ENCODE data around the gene MT1HL1. TPM values are rescaled to one million over a fixed set of nuclear protein-coding genes. Genes with fewer than 3 reads are reported as not detected.
"Not testable (repeated sequence)": the region's sequence is repeated elsewhere in the genome, so short reads cannot be mapped to it uniquely, and the experiment has no call there.

MT1HL1 gene
- total RNA-seq, 1 experiment from 2014 or later = not detected

- in situ Hi-C loops (cut with HindIII; ENCODE audit: low pct_unique_long_range_greater_than_20kb, low sequenced_read_pairs) = no loop called here
- no peak for DNase-seq (ENCODE audit: low read depth, low spot score)
Measured at GRCh38 chr1:236992449-236992848, 11.8 kb downstream of the MT1HL1 start.

- in situ Hi-C loops (cut with HindIII; ENCODE audit: low pct_unique_long_range_greater_than_20kb, low sequenced_read_pairs) = no loop called here
- no peak for DNase-seq (ENCODE audit: low read depth, low spot score)
Measured at GRCh38 chr1:236990052-236990445, 14.2 kb downstream of the MT1HL1 start.

- DNase-seq (ENCODE audit: low read depth, low spot score) = no peak
- in situ Hi-C loops (cut with HindIII; ENCODE audit: low pct_unique_long_range_greater_than_20kb, low sequenced_read_pairs) = no loop called here
Measured at GRCh38 chr1:236989290-236990051, 14.8 kb downstream of the MT1HL1 start.

- DNase-seq (ENCODE audit: low read depth, low spot score) = no peak
- in situ Hi-C loops (cut with HindIII; ENCODE audit: low pct_unique_long_range_greater_than_20kb, low sequenced_read_pairs) = no loop called here
Measured at GRCh38 chr1:236983818-236984217, 20.4 kb downstream of the MT1HL1 start.

- no peak for DNase-seq (ENCODE audit: low read depth, low spot score)
- in situ Hi-C loops (cut with HindIII; ENCODE audit: low pct_unique_long_range_greater_than_20kb, low sequenced_read_pairs) = no loop called here
Measured at GRCh38 chr1:236982380-236982779, 21.9 kb downstream of the MT1HL1 start.

- DNase-seq (ENCODE audit: low read depth, low spot score); in situ Hi-C loops (cut with HindIII; ENCODE audit: low pct_unique_long_range_greater_than_20kb, low sequenced_read_pairs): not testable (repeated sequence)
Measured at GRCh38 chr1:236981431-236981830, 22.8 kb downstream of the MT1HL1 start.

- in situ Hi-C loops (cut with HindIII; ENCODE audit: low pct_unique_long_range_greater_than_20kb, low sequenced_read_pairs) = no loop called here
- DNase-seq (ENCODE audit: low read depth, low spot score) = no peak
Measured at GRCh38 chr1:236980673-236981072, 23.6 kb downstream of the MT1HL1 start.

GRCh38 chr1:236979149-236979900, 24.9 kb downstream of the MT1HL1 start:
- no peak for DNase-seq (ENCODE audit: low read depth, low spot score)
- in situ Hi-C loops (cut with HindIII; ENCODE audit: low pct_unique_long_range_greater_than_20kb, low sequenced_read_pairs) = no loop called here

GRCh38 chr1:236978740-236979139, 25.5 kb downstream of the MT1HL1 start:
- DNase-seq (ENCODE audit: low read depth, low spot score) = no peak
- in situ Hi-C loops (cut with HindIII; ENCODE audit: low pct_unique_long_range_greater_than_20kb, low sequenced_read_pairs) = no loop called here

- in situ Hi-C loops (cut with HindIII; ENCODE audit: low pct_unique_long_range_greater_than_20kb, low sequenced_read_pairs) = no loop called here
Measured at GRCh38 chr1:236975461-236975860, 28.8 kb downstream of the MT1HL1 start.

GRCh38 chr1:236974025-236974424, 30.2 kb downstream of the MT1HL1 start:
- in situ Hi-C loops (cut with HindIII; ENCODE audit: low pct_unique_long_range_greater_than_20kb, low sequenced_read_pairs); DNase-seq (ENCODE audit: low read depth, low spot score): not testable (repeated sequence)

More at GRCh38 chr1:236975461-236975860, 28.8 kb downstream of the MT1HL1 start:
- no peak for DNase-seq (ENCODE audit: low read depth, low spot score)

- DNase-seq (ENCODE audit: low read depth, low spot score) = no peak
Measured at GRCh38 chr1:236966636-236967035, 37.6 kb downstream of the MT1HL1 start.

GRCh38 chr1:236963920-236964319, 40.3 kb downstream of the MT1HL1 start:
- in situ Hi-C loops (cut with HindIII; ENCODE audit: low pct_unique_long_range_greater_than_20kb, low sequenced_read_pairs) = no loop called here
- DNase-seq (ENCODE audit: low read depth, low spot score) = no peak

More at GRCh38 chr1:236966636-236967035, 37.6 kb downstream of the MT1HL1 start:
- in situ Hi-C loops (cut with HindIII; ENCODE audit: low pct_unique_long_range_greater_than_20kb, low sequenced_read_pairs) = no loop called here

- in situ Hi-C loops (cut with HindIII; ENCODE audit: low pct_unique_long_range_greater_than_20kb, low sequenced_read_pairs) = no loop called here
- no peak for DNase-seq (ENCODE audit: low read depth, low spot score)
Measured at GRCh38 chr1:236959112-236959511, 45.1 kb downstream of the MT1HL1 start.

GRCh38 chr1:236957235-236957634, 47.0 kb downstream of the MT1HL1 start:
- no peak for DNase-seq (ENCODE audit: low read depth, low spot score)
- in situ Hi-C loops (cut with HindIII; ENCODE audit: low pct_unique_long_range_greater_than_20kb, low sequenced_read_pairs) = no loop called here

Data from SK-MEL-5 (cell line).